ENCODE measurements around the gene TOGARAM1.
"Not testable (repeated sequence)": the region's sequence is repeated elsewhere in the genome, so short reads cannot be mapped to it uniquely, and the experiment has no call there.

The TOGARAM1 gene

DNA sequence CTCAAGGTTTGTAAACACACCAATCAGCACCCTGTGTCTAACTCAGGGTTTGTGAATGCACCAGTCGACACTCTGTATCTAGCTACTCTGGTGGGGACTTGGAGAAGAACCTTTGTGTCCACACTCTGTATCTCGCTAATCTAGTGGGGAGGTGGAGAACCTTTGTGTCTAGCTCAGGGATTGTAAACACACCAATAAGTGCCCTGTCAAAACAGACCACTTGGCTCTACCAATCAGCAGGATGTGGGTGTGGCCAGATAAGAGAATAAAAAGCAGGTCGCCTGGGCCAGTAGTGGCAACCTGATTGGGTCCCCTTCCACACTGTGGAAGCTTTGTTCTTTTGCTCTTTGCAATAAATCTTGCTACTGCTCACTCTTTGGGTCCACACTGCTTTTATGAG, 119.1 kb downstream of the TOGARAM1 start:
- H3K4me1 ChIP-seq (ENCODE audit: control insufficient read depth, insufficient read depth, low read length); CTCF ChIA-PET; H3K27ac ChIP-seq (ENCODE audit: extremely low read depth, low read depth, low read length): not testable (repeated sequence)

GRCh38 chr14:45082420-45082819, 120.4 kb downstream of the TOGARAM1 start:
- H3K4me1 ChIP-seq (ENCODE audit: control insufficient read depth, insufficient read depth, low read length), result peaks cover 4% of the 10 kb centered on the region; the same call in 1 of the 2 replicates
- peaks cover 0 to 4% of the 10 kb centered on the region in 2 experiments; a peak in 1 of 3 replicates for H3K36me3 ChIP-seq (ENCODE audit: control insufficient read depth in 2 of 2, insufficient read depth in 1 of 2, low read length in 2 of 2)
- CTCF ChIA-PET, result no interaction called here
- TF ChIP-seq PRDM1 (tag by site-specific recombination; IDR thresholded peaks at IDR 0.05) (0 out of 2 replicates have a peak, but pooled peaks have one; percentile 23), KLF16 (tag by site-specific recombination; IDR thresholded peaks at IDR 0.05) (no peak), SALL2 (tag by site-specific recombination; IDR thresholded peaks at IDR 0.05; ENCODE audit: borderline replicate concordance) (no peak), ZNF654 (tag by site-specific recombination; IDR thresholded peaks at IDR 0.05; ENCODE audit: low read depth) (no peak)
- H3K4me3 ChIP-seq (ENCODE audit: low read depth, low read length), result no peak overlapping the region
- POLR2A ChIA-PET, result no interaction called here
- H3K27ac ChIP-seq (ENCODE audit: extremely low read depth, low read depth, low read length), result no peak overlapping the region
- H3K9me3 ChIP-seq (ENCODE audit: control insufficient read depth, insufficient read depth, low read depth, low read length), result no peaks in the 10 kb centered on the region

More for the DNA sequence above, 119.1 kb downstream of the TOGARAM1 start:
- H3K36me3 ChIP-seq (ENCODE audit: control insufficient read depth in 2 of 2, insufficient read depth in 1 of 2, low read length in 2 of 2); H3K4me3 ChIP-seq (ENCODE audit: low read depth, low read length); POLR2A ChIA-PET; H3K9me3 ChIP-seq (ENCODE audit: control insufficient read depth, insufficient read depth, low read depth, low read length): not testable (repeated sequence)

DNA sequence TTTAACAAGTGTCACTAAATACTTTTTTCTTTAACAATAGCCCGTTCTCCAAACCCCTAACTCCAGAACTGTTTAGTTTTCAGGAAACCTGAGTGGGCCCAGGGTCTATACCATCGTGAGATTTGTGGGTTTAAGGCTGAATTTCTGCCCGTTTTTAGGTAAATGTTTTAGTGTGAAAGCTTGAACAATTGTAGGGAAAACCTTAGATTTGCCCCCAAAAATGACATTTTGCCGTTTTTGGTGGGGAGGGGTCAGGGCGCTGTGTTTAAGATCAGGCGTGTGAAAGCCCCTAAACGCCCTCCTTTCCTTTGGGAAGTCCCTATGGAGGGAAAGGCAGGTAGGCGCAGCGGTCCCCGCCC, 121.6 kb downstream of the TOGARAM1 start:
- ChIA-PET CTCF (no interaction called here), POLR2A (interaction anchor here (0.9 kb wide), 1 partner anchor 51 kb away, joined by 4 read pairs; the partner anchor contains the start of gene FKBP3)
- no peak overlapping the region; the same call in 1 of the 2 replicates for H3K27ac ChIP-seq (ENCODE audit: extremely low read depth, low read depth, low read length)
- TF ChIP-seq ZNF148 (tag by site-specific recombination; IDR thresholded peaks at IDR 0.05; ENCODE audit: borderline replicate concordance) (no peak), ZNF175 (tag by site-specific recombination; IDR thresholded peaks at IDR 0.05) (no peak), ZNF785 (tag by site-specific recombination; IDR thresholded peaks at IDR 0.05) (no peak), YY1 (tag by site-specific recombination; IDR thresholded peaks at IDR 0.05) (no peak), ZNF211 (tag by site-specific recombination; IDR thresholded peaks at IDR 0.05; ENCODE audit: low read depth) (no peak), ZBTB49 (tag by site-specific recombination; IDR thresholded peaks at IDR 0.05; ENCODE audit: low read depth) (no peak), ZNF707 (tag by site-specific recombination; IDR thresholded peaks at IDR 0.05) (no peak), ZNF48 (tag by site-specific recombination; IDR thresholded peaks at IDR 0.05) (no peak), ZNF623 (tag by site-specific recombination; IDR thresholded peaks at IDR 0.05) (no peak), ZSCAN18 (tag by site-specific recombination; IDR thresholded peaks at IDR 0.05) (no peak), PRDM10 (tag by site-specific recombination; IDR thresholded peaks at IDR 0.05) (peak; percentile 97), ZNF426 (tag by site-specific recombination; IDR thresholded peaks at IDR 0.05) (0 out of 2 replicates have a peak, but pooled peaks have one; percentile 7), ZNF654 (tag by site-specific recombination; IDR thresholded peaks at IDR 0.05; ENCODE audit: low read depth) (no peak), ZNF585B (tag by site-specific recombination; IDR thresholded peaks at IDR 0.05) (no peak)
- TF ChIP-seq, protein P1, sequence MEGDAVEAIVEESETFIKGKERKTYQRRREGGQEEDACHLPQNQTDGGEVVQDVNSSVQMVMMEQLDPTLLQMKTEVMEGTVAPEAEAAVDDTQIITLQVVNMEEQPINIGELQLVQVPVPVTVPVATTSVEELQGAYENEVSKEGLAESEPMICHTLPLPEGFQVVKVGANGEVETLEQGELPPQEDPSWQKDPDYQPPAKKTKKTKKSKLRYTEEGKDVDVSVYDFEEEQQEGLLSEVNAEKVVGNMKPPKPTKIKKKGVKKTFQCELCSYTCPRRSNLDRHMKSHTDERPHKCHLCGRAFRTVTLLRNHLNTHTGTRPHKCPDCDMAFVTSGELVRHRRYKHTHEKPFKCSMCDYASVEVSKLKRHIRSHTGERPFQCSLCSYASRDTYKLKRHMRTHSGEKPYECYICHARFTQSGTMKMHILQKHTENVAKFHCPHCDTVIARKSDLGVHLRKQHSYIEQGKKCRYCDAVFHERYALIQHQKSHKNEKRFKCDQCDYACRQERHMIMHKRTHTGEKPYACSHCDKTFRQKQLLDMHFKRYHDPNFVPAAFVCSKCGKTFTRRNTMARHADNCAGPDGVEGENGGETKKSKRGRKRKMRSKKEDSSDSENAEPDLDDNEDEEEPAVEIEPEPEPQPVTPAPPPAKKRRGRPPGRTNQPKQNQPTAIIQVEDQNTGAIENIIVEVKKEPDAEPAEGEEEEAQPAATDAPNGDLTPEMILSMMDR (tag by site-specific recombination; IDR thresholded peaks at IDR 0.05), result no peak
- TF ChIP-seq, protein P2, sequence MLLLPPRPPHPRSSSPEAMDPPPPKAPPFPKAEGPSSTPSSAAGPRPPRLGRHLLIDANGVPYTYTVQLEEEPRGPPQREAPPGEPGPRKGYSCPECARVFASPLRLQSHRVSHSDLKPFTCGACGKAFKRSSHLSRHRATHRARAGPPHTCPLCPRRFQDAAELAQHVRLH (tag by site-specific recombination; IDR thresholded peaks at IDR 0.05), result no peak

More for the DNA sequence above, 121.6 kb downstream of the TOGARAM1 start:
- Histone ChIP-seq H3K4me3 (ENCODE audit: low read depth, low read length) (peak overlapping the region; percentile 31), H3K36me3 (ENCODE audit: control insufficient read depth in 2 of 2, insufficient read depth in 1 of 2, low read length in 2 of 2) (peaks cover 0 to 4% of the 10 kb centered on the region in 2 experiments; a peak in 1 of 3 replicates), H3K9me3 (ENCODE audit: control insufficient read depth, insufficient read depth, low read depth, low read length) (no peaks in the 10 kb centered on the region), H3K4me1 (ENCODE audit: control insufficient read depth, insufficient read depth, low read length) (peaks cover 9% of the 10 kb centered on the region; the same call in 1 of the 2 replicates)
